Fibroblast of lung (primary cell): ENCODE results near the gene LGI2. TPM values are rescaled to one million over a fixed set of nuclear protein-coding genes. Genes with fewer than 3 reads are reported as not detected.

Source experiments
- DNase-seq, 2 donors: peaks; one replicate each; pipeline versions ENCODE4 v3.0.0 to v3.0.0-alpha.2; 2010; ENCODE audit warnings: low read depth in 2 of 2
- H2AFZ ChIP-seq: 2 replicates; pipeline ENCODE4 v1.5.1; 2012; ENCODE audit warnings: low read length, control low read depth, inconsistent platforms
- H3K27ac ChIP-seq: 2 replicates; pipeline ENCODE4 v1.5.1; 2011; ENCODE audit warnings: low read length, control low read depth; ENCODE audit not compliant: insufficient read depth
- H3K27me3 ChIP-seq: 2 replicates; pipeline ENCODE4 v1.5.1; 2011; ENCODE audit warnings: mild to moderate bottlenecking, low read length; ENCODE audit not compliant: control insufficient read depth, insufficient read depth
- H3K36me3 ChIP-seq: 2 replicates; pipeline ENCODE4 v1.5.1; 2011; ENCODE audit warnings: low read length; ENCODE audit not compliant: control insufficient read depth, insufficient read depth
- H3K4me1 ChIP-seq: 2 replicates; pipeline ENCODE4 v1.5.1; 2011; ENCODE audit warnings: low read length; ENCODE audit not compliant: control insufficient read depth, insufficient read depth; ENCODE audit errors: extremely low read depth
- H3K4me2 ChIP-seq: 2 replicates; pipeline ENCODE4 v1.5.1; 2011; ENCODE audit warnings: low read length, control low read depth; ENCODE audit not compliant: insufficient read depth; ENCODE audit errors: extremely low read depth
- H3K4me3 ChIP-seq, 4 experiments: fragments of 200-600 bp in 1 of 4; sonication (generic) in 1 of 4; replicated peaks in 1 of 4; 2 replicates each; pipeline ENCODE4 v1.5.1; 2011 to 2016; ENCODE audit warnings: low read length in 4 of 4, low read depth in 3 of 4, mild to moderate bottlenecking in 3 of 4, control low read depth in 2 of 4, inconsistent platforms in 1 of 4, mixed read lengths in 1 of 4; ENCODE audit not compliant: insufficient read depth in 1 of 4; ENCODE audit errors: control extremely low read depth in 1 of 4
- H3K79me2 ChIP-seq: 2 replicates; pipeline ENCODE4 v1.5.1; 2012; ENCODE audit warnings: mild to moderate bottlenecking, low read length, inconsistent platforms; ENCODE audit not compliant: control insufficient read depth, insufficient read depth
- H3K9ac ChIP-seq: 2 replicates; pipeline ENCODE4 v1.5.1; 2011; ENCODE audit warnings: mild to moderate bottlenecking, low read length, control low read depth; ENCODE audit not compliant: insufficient read depth
- H3K9me3 ChIP-seq: 2 replicates; pipeline ENCODE4 v1.5.1; 2012; ENCODE audit warnings: low read depth, low read length; ENCODE audit not compliant: control insufficient read depth, insufficient read depth
- H4K20me1 ChIP-seq: 2 replicates; pipeline ENCODE4 v1.5.1; 2011; ENCODE audit warnings: low read length; ENCODE audit not compliant: control insufficient read depth, insufficient read depth; ENCODE audit errors: extremely low read depth
- CTCF ChIP-seq, 2 donors: IDR thresholded peaks in 1 of 2; conservative IDR thresholded peaks in 1 of 2; 1 replicate in 1 of 2; 2 replicates in 1 of 2; pipeline ENCODE4 v1.5.1; 2011 to 2012; ENCODE audit warnings: low read length in 2 of 2, control low read depth in 1 of 2, inconsistent platforms in 1 of 2, low read depth in 1 of 2, mild to moderate bottlenecking in 1 of 2
- EZH2 ChIP-seq: IDR thresholded peaks from 2 replicates; pipeline ENCODE4 v1.5.1; 2012; ENCODE audit warnings: low read length, control low read depth, mild to moderate bottlenecking; ENCODE audit errors: missing control alignments
- polyA plus RNA-seq, 2 donors: library from polyadenylated mRNA; depleted of rRNA in 1 of 2; stranded (reverse) in 1 of 2; unstranded in 1 of 2; fragments of >200 nt; gene quantifications; 2 replicates each; pipeline ENCODE4 v1.2.1, GENCODE V29; 2011 to 2012; ENCODE audit warnings: missing spikeins in 1 of 2
- total RNA-seq: library from RNA; depleted of rRNA; stranded (reverse); fragments of >200 nt; gene quantifications from 2 replicates; pipeline ENCODE4 v1.2.1, GENCODE V29; 2014

LGI2 gene
- total and polyA plus RNA-seq, 2 donors (not counting 1 experiment from before 2014, with no cell fraction given): under 0.01 TPM; not detected in 1

DNA sequence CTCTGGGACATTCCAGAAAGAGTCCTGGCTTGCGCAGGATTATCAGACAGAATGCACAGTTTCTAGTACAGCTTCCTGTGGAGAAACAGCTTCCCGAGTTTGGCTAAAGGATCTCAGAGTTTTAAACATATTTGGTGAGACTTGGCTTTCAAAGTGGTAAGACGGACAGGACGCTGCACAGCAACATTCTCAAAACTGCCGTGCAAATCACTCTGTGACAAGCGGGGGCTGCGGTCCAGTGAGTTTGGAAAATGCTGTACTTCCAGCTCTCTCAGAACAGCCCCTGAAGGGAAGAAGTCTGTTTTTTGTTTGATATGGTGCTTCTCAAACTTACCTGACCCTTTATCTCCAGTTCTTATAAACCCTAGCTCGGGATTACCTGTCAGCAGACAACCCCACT, 18.1 kb downstream of the LGI2 start:
- no peaks in the 10 kb centered on the region for H3K36me3 ChIP-seq
- no peaks in the 10 kb centered on the region for H3K4me1 ChIP-seq
- DNase-seq: no peak
- H3K79me2 ChIP-seq: no peaks in the 10 kb centered on the region
- H3K27me3 ChIP-seq: no peaks in the 10 kb centered on the region
- H3K4me2 ChIP-seq: no peak overlapping the region
- TF ChIP-seq CTCF (conservative IDR thresholded peaks at IDR 0.05 in 1 of 2, IDR thresholded peaks at IDR 0.05 in 1 of 2; ENCODE audit: low read depth in 1 of 2, low read length in 2 of 2): no peak
- H2AFZ ChIP-seq: no peak overlapping the region
- H3K27ac ChIP-seq: no peak overlapping the region
- no peaks in the 10 kb centered on the region for H3K9me3 ChIP-seq
- no peak overlapping the region for H3K9ac ChIP-seq
- no peak overlapping the region for H3K4me3 ChIP-seq
- H4K20me1 ChIP-seq: no peaks in the 10 kb centered on the region

DNA sequence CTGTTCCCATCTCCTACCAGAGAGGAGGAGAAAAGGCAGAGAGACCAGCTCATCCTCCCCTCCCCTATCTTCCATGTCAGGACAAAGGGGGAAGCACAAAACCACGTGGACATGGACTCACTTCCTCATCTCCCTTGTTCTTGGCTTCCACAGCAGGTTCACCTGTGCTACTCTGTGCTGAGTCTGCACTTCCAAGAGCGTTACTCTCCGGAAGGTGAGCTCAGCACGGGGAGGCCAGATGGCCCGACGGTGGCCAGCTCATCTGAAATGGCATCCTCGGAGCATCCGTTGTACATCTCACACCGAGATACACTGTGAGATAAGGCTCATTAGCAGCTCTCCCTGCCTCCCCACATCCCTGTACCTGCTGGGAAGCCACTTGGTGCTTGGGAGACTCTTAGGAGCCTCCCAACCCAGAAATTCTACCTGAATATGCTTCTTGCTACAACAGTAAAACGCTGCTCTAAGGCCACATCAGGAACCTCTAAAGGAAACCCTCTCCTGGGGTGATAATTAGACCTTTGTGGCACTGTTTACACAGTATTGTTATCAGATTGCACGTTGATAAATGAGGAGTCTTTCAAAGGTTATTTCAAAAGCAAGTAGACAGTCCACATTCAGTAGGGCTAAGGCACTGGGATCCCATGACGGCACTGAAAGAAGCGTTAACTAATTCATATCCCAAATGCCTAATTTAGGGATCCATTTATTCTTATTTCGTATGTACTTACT, 19.4 kb downstream of the LGI2 start:
- Histone ChIP-seq H3K4me3 (no peak overlapping the region), H2AFZ (no peak overlapping the region), H3K36me3 (no peaks in the 10 kb centered on the region), H3K4me2 (no peak overlapping the region), H3K9me3 (no peaks in the 10 kb centered on the region), H4K20me1 (no peaks in the 10 kb centered on the region), H3K9ac (no peak overlapping the region), H3K27ac (no peak overlapping the region), H3K4me1 (no peaks in the 10 kb centered on the region), H3K79me2 (no peaks in the 10 kb centered on the region), H3K27me3 (no peaks in the 10 kb centered on the region)
- DNase-seq: no peak
- no peak for TF ChIP-seq EZH2
- TF ChIP-seq CTCF (conservative IDR thresholded peaks at IDR 0.05 in 1 of 2, IDR thresholded peaks at IDR 0.05 in 1 of 2; ENCODE audit: low read depth in 1 of 2, low read length in 2 of 2): no peak

DNA sequence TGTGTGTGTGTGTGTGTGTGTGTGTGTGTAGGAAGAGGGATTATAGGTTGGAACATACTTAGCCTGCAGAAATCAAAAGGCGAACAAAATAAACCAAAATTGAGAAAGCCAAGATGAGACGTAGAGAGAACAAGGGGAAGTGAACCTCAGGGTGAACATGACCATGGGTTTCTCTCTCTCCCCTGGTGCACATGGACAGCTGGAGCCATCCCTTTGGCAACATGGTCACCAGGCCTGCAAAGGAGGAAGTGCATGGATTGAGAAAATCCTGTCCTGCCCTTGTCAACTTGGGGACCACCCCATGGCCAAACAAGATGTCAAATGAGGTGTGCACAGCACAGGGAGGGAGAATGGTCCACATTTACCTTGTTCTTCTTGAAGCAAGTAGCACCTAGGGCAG, 23.1 kb downstream of the LGI2 start:
- no peak for DNase-seq
- no peak overlapping the region for H3K9ac ChIP-seq
- H3K27me3 ChIP-seq: peaks cover 2% of the 10 kb centered on the region
- no peaks in the 10 kb centered on the region for H3K9me3 ChIP-seq
- H3K4me3 ChIP-seq: no peak overlapping the region
- H4K20me1 ChIP-seq: no peaks in the 10 kb centered on the region
- H3K4me2 ChIP-seq: no peak overlapping the region
- H3K27ac ChIP-seq: no peak overlapping the region
- H3K36me3 ChIP-seq: no peaks in the 10 kb centered on the region
- no peak overlapping the region for H2AFZ ChIP-seq
- no peaks in the 10 kb centered on the region for H3K4me1 ChIP-seq
- TF ChIP-seq EZH2 (no peak), CTCF (conservative IDR thresholded peaks at IDR 0.05 in 1 of 2, IDR thresholded peaks at IDR 0.05 in 1 of 2; ENCODE audit: low read depth in 1 of 2, low read length in 2 of 2) (no peak)
- H3K79me2 ChIP-seq: no peaks in the 10 kb centered on the region
